Skin of body (tissue), 2 donors: ENCODE data around the gene SMIM44. TPM values are rescaled to one million over a fixed set of nuclear protein-coding genes. Genes with fewer than 3 reads are reported as not detected.
"Not testable (repeated sequence)": the region's sequence is repeated elsewhere in the genome, so short reads cannot be mapped to it uniquely, and the experiment has no call there.

Experiments used
- DNase-seq: peaks from one replicate; lab custom pipeline; 2025; lab: John Stamatoyannopoulos, UW
- total RNA-seq: library from RNA; depleted of rRNA; stranded (reverse); fragments of >200 nt; gene quantifications from one replicate; pipeline ENCODE4 v1.2.3, GENCODE V29; 2014

SMIM44 gene
- total RNA-seq, 1 donor from 2014 or later = not detected

- DNase-seq = peak; percentile 80
Measured at GRCh38 chr19:3459089-3459881, 24.0 kb downstream of the SMIM44 start.

GRCh38 chr19:3458229-3459088 is 24.8 kb downstream of the SMIM44 start:
- DNase-seq = no peak

DNA sequence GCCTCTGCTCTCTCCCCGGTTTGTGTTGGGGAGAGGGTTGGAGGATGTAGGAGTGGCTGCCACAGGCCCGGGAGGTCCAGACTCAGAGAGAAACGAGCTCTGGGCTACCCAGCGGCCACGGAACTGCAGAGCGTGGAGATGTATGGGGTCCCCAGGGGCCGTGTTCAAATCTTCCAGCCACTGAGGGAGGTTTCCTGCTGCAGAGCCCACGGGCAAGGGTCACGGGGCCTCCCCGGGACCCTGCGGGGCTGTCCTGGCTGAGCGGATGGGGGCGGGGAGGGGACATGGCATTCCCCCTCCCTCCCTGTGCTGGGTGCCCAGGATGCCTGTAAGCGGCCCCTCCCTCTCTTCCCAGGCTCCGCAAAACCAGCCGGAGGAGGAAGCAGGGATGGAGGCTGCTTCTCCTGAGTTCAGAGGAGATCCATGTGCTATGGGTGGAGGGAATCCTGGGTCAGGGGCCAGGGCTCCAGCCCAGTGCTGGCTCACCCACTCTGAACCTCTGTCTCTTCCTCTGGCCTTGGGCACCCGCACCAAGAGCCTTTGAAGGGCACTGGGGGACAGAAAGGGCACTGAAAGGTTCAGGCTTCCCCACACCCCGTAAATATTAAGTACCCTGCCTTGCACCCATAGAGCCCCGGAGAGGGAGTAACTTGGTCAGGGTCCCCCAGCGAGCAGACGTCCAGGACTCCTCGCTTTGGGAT is 25.6 kb downstream of the SMIM44 start:
- DNase-seq = no peak

GRCh38 chr19:3456925-3457527 is 26.2 kb downstream of the SMIM44 start:
- DNase-seq = no peak

DNA sequence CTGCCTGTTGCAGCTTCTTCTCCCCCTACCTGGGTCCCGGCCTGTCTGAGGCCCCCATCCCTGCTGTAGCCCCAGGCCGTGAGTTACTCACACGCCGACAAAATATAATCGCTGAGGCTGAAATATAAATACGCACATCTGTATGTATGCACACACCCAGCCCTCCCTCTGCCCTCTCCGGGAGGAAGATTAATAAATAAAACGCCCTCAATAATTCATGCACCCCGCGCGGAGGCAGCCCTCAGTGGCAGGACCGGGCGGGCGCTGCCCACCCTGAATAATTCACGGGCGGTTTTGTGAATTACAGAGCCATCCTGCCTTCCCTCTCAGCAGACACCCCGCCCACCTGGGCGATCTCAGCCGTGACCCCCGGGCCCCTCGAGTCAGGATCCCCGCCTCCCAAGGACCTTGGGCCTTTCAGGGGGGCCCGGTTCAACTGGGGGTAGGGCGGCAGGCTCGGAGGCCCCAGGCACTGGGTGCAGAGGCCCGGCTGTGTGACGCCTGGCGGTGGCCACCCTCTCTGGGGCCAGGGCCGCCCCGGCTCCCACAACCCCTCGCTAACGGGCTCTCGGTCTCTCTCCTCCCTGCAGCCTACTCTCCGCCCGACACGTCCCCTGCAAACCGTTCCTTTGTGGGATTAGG is 27.2 kb downstream of the SMIM44 start:
- DNase-seq = no peak

DNA sequence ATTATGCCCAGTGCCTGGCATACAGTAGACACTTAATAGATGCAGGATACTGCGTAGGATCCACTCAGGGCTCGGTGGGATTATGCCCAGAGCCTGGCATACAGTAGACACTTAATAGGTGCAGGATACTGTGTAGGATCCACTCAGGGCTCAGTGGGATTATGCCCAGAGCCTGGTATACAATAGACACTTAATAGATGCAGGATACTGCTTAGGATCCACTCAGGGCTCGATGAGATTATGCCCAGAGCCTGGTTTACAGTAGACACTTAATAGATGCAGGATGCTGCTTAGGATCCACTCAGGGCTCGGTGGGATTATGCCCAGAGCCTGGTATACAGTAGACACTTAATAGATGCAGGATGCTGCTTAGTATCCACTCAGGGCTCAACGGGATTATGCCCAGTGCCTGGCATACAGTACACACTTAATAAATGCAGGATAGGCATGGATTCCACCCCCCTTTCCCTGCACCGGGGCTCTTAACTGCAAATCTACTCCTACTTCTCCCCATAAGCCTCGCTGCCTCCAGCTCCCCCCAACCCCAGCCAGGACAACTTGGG is 27.8 kb downstream of the SMIM44 start:
- DNase-seq = no peak

- DNase-seq = no peak
Measured at GRCh38 chr19:3454656-3455392, 28.4 kb downstream of the SMIM44 start.

- DNase-seq = no peak
Measured at GRCh38 chr19:3453840-3454239, 29.4 kb downstream of the SMIM44 start.

DNA sequence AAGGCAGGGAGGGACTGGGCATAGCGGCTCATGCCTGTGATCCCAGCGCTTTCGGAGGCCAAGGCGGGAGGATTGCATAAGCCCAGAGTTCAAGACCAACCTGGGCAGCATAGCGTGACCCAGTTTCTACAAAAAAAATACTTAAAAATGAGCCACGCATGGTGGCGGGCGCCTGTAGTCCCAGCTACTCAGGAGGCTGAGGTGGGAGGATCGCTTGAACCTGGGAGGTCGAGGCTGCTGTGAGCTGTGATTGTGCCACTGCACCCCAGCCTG is 30.4 kb downstream of the SMIM44 start:
- not testable (repeated sequence) for DNase-seq

- DNase-seq = no peak
Measured at GRCh38 chr19:3452171-3452941, 30.9 kb downstream of the SMIM44 start.

DNA sequence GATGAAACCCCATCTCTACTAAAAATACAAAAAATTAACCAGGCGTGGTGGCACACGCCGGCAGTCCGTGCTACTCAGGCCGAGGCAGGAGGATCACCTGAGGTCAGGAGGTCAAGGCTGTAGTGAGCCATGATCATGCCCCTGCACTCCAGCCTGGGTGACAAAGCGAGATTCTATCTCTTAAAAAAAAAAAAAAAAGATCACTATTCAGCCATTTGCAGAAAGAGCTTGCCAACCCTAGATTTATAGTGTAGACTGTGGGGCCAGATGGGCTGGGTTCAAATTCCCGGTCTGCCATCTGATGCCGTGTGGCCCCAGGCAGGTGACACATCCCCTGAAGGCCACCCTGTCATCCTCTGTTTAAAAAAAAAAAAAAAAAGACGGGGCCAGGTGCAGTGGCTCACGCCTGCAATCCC is 31.8 kb downstream of the SMIM44 start:
- DNase-seq = no peak

- DNase-seq = peak; percentile 67
Measured at GRCh38 chr19:3450796-3451411, 32.3 kb downstream of the SMIM44 start.

DNA sequence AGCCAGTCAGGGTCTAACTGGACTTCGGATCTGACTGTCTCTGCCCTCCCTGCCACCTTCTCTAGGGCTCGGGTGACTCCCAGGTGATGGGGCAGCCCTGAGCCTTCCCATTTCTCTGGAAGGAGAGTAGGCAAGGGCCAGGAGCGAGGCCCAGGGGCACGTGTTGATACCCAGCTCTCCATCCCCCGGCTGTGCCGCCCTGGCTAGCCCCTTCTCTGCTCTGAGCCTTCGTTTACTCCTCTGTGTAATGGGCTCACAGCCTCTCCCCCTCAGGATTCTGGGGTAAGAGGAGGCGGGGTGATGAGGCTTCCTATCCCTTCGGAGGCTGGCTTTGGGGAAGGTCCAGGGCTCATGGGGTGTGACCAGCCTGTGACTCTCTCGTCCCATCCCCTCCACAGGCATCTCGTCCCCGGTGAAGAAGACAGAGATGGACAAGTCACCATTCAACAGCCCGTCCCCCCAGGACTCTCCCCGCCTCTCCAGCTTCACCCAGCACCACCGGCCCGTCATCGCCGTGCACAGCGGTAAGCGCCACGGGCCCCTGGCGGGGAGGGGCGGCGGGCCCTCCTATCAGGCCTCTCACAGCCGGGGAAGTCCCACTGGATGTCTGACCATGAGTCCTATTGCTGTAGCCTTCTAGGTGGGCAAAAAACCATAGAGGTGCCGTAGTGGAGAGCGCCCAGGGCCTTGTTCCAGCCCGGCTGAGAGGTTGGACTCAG is 34.5 kb downstream of the SMIM44 start:
- DNase-seq = no peak

DNA sequence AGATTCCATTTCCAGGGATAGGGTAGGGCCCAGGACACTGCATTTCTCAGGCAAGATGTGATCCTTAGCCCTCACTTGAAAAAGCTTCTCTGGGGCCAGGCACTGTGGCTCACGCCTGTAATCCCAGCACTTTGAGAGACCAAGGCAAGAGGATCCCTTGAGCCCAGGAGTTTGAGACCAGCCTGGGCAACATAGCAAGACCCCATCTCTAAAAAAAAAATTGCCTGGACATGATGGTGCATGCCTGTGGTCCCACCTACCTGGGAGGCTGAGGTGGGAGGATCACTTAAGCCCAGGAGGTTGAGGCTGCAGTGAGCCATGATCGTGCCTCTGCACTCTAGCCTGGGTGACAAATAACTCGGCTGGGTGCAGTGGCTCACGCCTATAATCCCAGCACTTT is 36.6 kb downstream of the SMIM44 start:
- DNase-seq = not testable (repeated sequence)

GRCh38 chr19:3444695-3445234 is 38.5 kb downstream of the SMIM44 start:
- DNase-seq = no peak

DNA sequence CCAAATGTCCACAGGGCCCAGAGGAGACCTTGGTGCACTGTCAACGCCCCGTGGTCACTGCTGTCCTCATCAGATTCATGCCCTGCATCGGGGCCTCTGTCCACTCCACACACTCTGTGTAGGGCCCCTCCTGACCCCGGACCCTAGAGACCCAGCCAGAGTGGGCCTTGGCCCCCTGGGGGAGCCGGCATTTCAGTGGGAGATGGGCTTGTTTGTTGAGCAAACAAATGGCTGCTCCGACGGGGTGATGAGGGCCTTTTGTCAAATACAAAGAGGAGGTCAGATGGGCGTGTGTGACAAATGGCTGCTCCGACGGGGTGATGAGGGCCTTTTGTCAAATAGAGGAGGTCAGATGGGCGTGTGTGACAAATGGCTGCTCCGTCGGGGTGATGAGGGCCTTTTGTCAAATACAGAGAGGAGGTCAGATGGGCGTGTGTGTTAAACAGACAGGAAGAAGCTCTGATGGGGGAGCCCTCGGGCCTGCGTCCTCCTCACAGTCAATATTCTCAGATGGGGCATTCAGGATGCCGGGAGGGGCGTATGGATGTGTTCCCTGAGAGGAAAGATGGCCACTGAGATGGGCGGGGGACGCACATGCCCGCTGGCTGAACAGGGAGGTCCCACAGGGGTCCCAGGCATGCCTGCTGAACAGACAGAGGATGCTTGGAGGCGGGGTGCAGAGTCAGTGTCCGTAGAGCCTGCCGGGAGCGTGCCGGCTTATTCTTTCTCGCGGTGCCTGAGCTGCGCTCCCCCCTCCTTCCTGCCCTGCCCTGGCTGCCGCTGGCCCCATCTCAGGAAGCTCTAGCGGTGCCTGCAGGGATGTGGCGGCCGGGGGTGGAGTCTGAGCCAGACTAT is 39.2 kb downstream of the SMIM44 start:
- DNase-seq = no peak

- DNase-seq = no peak
Measured at GRCh38 chr19:3442487-3443071, 40.7 kb downstream of the SMIM44 start.
